Measurements from ENCODE around the gene GRIN3B.

GRIN3B gene

DNA sequence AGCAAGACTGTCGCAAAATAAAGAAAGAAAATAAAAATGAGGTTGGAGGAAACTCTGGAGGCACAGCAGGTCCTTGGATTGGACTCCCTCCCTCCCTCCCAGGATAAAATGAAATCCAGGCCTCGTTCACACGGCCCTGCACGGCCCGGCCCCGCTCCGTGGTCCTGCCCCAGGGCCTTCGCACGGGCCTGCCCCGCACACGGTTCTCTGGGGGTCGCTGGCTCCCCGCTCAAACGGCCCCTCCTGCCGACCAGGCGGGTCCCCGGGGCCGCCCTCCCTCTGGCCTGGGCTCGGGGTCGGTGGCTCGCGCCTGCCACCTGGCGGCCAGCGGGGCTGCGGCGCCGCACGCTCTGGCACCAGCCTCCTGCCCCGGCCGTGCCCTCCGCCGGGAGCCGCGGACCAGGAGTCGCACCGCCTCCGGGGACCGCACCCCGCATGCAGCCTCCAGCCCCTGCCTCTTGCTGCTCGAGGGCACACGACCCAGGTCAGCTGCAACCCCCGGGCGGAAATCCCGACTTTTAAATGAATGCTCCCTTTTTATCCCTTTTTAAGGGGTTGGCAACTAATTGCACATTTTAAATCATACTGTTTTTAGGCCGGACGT is 17.6 kb upstream of the GRIN3B start:
- TF ChIP-seq EZH2phosphoT487 (IDR thresholded peaks at IDR 0.05; ENCODE audit: borderline replicate concordance, low read length): no peak
- TF ChIP-seq, protein P1, sequence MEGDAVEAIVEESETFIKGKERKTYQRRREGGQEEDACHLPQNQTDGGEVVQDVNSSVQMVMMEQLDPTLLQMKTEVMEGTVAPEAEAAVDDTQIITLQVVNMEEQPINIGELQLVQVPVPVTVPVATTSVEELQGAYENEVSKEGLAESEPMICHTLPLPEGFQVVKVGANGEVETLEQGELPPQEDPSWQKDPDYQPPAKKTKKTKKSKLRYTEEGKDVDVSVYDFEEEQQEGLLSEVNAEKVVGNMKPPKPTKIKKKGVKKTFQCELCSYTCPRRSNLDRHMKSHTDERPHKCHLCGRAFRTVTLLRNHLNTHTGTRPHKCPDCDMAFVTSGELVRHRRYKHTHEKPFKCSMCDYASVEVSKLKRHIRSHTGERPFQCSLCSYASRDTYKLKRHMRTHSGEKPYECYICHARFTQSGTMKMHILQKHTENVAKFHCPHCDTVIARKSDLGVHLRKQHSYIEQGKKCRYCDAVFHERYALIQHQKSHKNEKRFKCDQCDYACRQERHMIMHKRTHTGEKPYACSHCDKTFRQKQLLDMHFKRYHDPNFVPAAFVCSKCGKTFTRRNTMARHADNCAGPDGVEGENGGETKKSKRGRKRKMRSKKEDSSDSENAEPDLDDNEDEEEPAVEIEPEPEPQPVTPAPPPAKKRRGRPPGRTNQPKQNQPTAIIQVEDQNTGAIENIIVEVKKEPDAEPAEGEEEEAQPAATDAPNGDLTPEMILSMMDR (IDR thresholded peaks at IDR 0.05; ENCODE audit: low read depth, low read length, poor library complexity, severe bottlenecking): peak; percentile 90
- Histone ChIP-seq H3K9me2 (replicated peaks; ENCODE audit: control insufficient read depth, low read length) (no peaks in the 10 kb centered on the region), H3K27ac (ENCODE audit: low read depth, low read length) (no peak overlapping the region), H3K9me3 (ENCODE audit: control insufficient read depth, insufficient read depth, low read length) (no peaks in the 10 kb centered on the region), H4K20me1 (ENCODE audit: control insufficient read depth, insufficient read depth, low read depth, low read length) (no peaks in the 10 kb centered on the region), H3K4me1 (ENCODE audit: control insufficient read depth, low read length) (peaks cover 20% of the 10 kb centered on the region), H3K4me3 (ENCODE audit: low read length) (0 out of 2 replicates have a peak overlapping the region, but pooled peaks have one; percentile 35), H3K79me2 (ENCODE audit: control insufficient read depth, low read length) (peaks cover 17% of the 10 kb centered on the region), H3K27me3 (ENCODE audit: control insufficient read depth, low read length) (peaks cover 13% of the 10 kb centered on the region), H3K4me2 (ENCODE audit: low read length) (peak overlapping the region; percentile 50), H3F3A (ENCODE audit: control insufficient read depth, insufficient read depth) (peaks cover 4% of the 10 kb centered on the region), H3K36me3 (ENCODE audit: control insufficient read depth, low read length) (peaks cover 19% of the 10 kb centered on the region)

DNA sequence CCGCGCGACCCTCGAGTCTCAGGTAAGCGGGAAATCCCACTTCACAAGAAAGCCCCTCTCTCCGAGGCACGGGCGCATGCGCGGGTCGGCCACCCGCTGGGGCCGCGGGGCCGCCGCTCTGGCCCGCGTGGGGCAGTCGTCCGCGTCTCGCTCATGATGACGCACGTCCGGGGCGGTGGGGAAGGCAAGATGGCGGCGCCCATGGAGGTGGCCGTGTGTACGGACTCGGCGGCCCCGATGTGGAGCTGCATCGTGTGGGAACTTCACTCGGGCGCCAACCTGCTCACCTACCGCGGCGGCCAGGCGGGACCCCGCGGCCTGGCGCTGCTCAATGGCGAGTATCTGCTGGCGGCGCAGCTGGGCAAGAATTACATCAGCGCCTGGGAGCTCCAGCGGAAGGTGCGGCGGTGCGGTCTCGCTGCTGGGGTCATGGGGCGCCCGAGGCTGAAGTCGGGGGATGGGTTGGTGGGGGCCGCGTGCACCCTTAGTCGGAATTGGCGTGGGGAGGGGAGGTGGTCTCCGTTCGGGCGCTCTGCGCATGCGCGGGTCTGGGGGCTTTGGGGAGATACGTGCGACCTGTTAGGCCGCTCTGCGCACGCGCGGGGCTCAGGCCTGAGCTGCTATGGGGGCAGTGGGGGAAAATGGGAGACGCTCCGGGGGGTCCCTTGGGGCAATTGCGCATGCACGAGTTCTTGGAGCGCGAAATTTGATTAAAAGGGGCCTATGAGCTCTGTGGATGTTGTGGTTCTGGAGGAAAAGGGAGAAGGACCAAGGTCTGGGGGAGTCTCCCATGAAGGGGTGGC is 15.9 kb upstream of the GRIN3B start, which contains the start of gene WDR18:
WDR18 (plus strand) TSS at position 181 of the 803 bp plus-strand sequence; CDS start at position 190, 9 bp downstream.
- peaks cover 20% of the 10 kb centered on the region for H3K4me1 ChIP-seq (ENCODE audit: control insufficient read depth, low read length)
- no peaks in the 10 kb centered on the region for H4K20me1 ChIP-seq (ENCODE audit: control insufficient read depth, insufficient read depth, low read depth, low read length)
- H3K4me2 ChIP-seq (ENCODE audit: low read length): peak within 1 kb of the TSS; percentile 85
- peaks cover 10% of the 10 kb centered on the region for H3K27me3 ChIP-seq (ENCODE audit: control insufficient read depth, low read length)
- H3F3A ChIP-seq (ENCODE audit: control insufficient read depth, insufficient read depth): peaks cover 4% of the 10 kb centered on the region
- H3K79me2 ChIP-seq (ENCODE audit: control insufficient read depth, low read length): peaks cover 17% of the 10 kb centered on the region
- peak within 1 kb of the TSS; percentile 30; the same call in 1 of the 2 replicates for H3K27ac ChIP-seq (ENCODE audit: low read depth, low read length)
- TF ChIP-seq, protein P1 (IDR thresholded peaks at IDR 0.05; ENCODE audit: low read depth, low read length, poor library complexity, severe bottlenecking): no peak
- no peak for TF ChIP-seq EZH2phosphoT487 (IDR thresholded peaks at IDR 0.05; ENCODE audit: borderline replicate concordance, low read length)
- no peaks in the 10 kb centered on the region for H3K9me2 ChIP-seq (replicated peaks; ENCODE audit: control insufficient read depth, low read length)
- peaks cover 30% of the 10 kb centered on the region for H3K36me3 ChIP-seq (ENCODE audit: control insufficient read depth, low read length)
- peak within 1 kb of the TSS; percentile 79 for H3K4me3 ChIP-seq (ENCODE audit: low read length)
- no peaks in the 10 kb centered on the region for H3K9me3 ChIP-seq (ENCODE audit: control insufficient read depth, insufficient read depth, low read length)

DNA sequence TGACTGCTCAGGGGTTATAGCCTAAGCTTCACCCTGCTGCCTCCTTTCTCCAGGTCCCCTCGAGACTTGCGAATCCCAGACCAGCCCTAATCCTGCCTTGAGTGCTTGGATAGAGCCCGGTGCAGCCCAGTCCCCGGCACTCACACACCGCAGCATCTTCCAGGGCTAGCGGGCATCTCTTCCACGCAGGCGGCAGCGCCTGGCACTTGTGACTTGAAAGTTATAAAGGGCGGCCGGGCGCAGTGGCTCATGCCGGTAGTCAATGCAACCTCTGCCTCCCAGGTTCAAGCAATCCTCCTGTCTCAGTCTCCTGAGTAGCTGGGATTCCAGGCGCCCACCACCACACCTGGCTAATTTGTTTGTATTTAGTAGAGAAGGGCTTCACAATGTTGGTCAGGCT is 14.1 kb upstream of the GRIN3B start:
- H3K4me3 ChIP-seq (ENCODE audit: low read length): no peak overlapping the region
- H3K4me2 ChIP-seq (ENCODE audit: low read length): no peak overlapping the region
- H3K27ac ChIP-seq (ENCODE audit: low read depth, low read length): no peak overlapping the region
- peaks cover 20% of the 10 kb centered on the region for H3K4me1 ChIP-seq (ENCODE audit: control insufficient read depth, low read length)
- peaks cover 4% of the 10 kb centered on the region for H3F3A ChIP-seq (ENCODE audit: control insufficient read depth, insufficient read depth)
- H3K9me2 ChIP-seq (replicated peaks; ENCODE audit: control insufficient read depth, low read length): no peaks in the 10 kb centered on the region
- peaks cover 47% of the 10 kb centered on the region for H3K36me3 ChIP-seq (ENCODE audit: control insufficient read depth, low read length)
- H4K20me1 ChIP-seq (ENCODE audit: control insufficient read depth, insufficient read depth, low read depth, low read length): no peaks in the 10 kb centered on the region
- H3K79me2 ChIP-seq (ENCODE audit: control insufficient read depth, low read length): peaks cover 17% of the 10 kb centered on the region
- TF ChIP-seq, protein P1 (IDR thresholded peaks at IDR 0.05; ENCODE audit: low read depth, low read length, poor library complexity, severe bottlenecking): no peak
- no peak for TF ChIP-seq EZH2phosphoT487 (IDR thresholded peaks at IDR 0.05; ENCODE audit: borderline replicate concordance, low read length)
- H3K9me3 ChIP-seq (ENCODE audit: control insufficient read depth, insufficient read depth, low read length): peaks cover 3% of the 10 kb centered on the region; the same call in 1 of the 2 replicates
- no peaks in the 10 kb centered on the region; the same call in 1 of the 2 replicates for H3K27me3 ChIP-seq (ENCODE audit: control insufficient read depth, low read length)

All from DOHH2 (cell line).